K562 (cell line): Measurements from ENCODE around the gene CPED1. TPM values are rescaled to one million over a fixed set of nuclear protein-coding genes. Genes with fewer than 3 reads are reported as not detected.

Experiments used
- DDX20 ChIP-seq: fragments of 450-650 bp; IDR thresholded peaks from 2 replicates; pipeline ENCODE4 v1.6.1; 2016; ENCODE audit warnings: missing genetic modification characterization, low read depth, mild to moderate bottlenecking, missing compliant biosample characterization, moderate library complexity
- IRF9 ChIP-seq: fragments of 450-650 bp; IDR thresholded peaks from 2 replicates; pipeline ENCODE4 v1.6.1; 2016; ENCODE audit warnings: missing biosample characterization, missing genetic modification characterization
- MLX ChIP-seq, 2 experiments: fragments of 450-650 bp in 1 of 2; sonication (generic) in 1 of 2; formaldehyde crosslinking; conservative IDR thresholded peaks; 2 replicates each; pipeline versions ENCODE4 v1.4.0 to v1.8.1; 2020 to 2022; ENCODE audit warnings: mild to moderate bottlenecking in 1 of 2, missing genetic modification reagents in 1 of 2
- NR4A1 ChIP-seq, 2 experiments: fragments of 250-450 bp in 1 of 2; fragments of 450-650 bp in 1 of 2; sonication (Bioruptor Pico) in 1 of 2; IDR thresholded peaks; 2 replicates each; pipeline versions ENCODE4 v1.4.0 to v1.6.1; 2016 to 2020; ENCODE audit warnings: mild to moderate bottlenecking in 2 of 2, missing compliant biosample characterization in 1 of 2, missing genetic modification characterization in 1 of 2, moderate library complexity in 1 of 2
- POLR2A ChIP-seq: fragments of 450-650 bp; conservative IDR thresholded peaks from 2 replicates; pipeline ENCODE4 v1.6.1; 2016
- PRMT5 ChIP-seq: sonication (generic); formaldehyde crosslinking; IDR thresholded peaks from 2 replicates; pipeline ENCODE4 v1.5.0; 2020; ENCODE audit warnings: missing genetic modification reagents
- RBM15 ChIP-seq: fragments of 200-400 bp; formaldehyde crosslinking; IDR thresholded peaks from 2 replicates; pipeline ENCODE4 v1.6.1; 2018; ENCODE audit warnings: mild to moderate bottlenecking, low read length, moderate library complexity; ENCODE audit not compliant: insufficient read depth
- TAF7 ChIP-seq: fragments of 450-650 bp; IDR thresholded peaks from 2 replicates; pipeline ENCODE4 v1.6.1; 2016; ENCODE audit warnings: missing genetic modification characterization, missing compliant biosample characterization
- UBTF ChIP-seq, 2 experiments: IDR thresholded peaks; 2 replicates each; pipeline ENCODE4 v1.6.1; 2012; ENCODE audit warnings: improper control_type of control experiment in 2 of 2, low read depth in 2 of 2, low read length in 2 of 2, borderline replicate concordance in 1 of 2
- ZNF263 ChIP-seq: sonication (generic); formaldehyde crosslinking; IDR thresholded peaks from 2 replicates; pipeline ENCODE4 v1.8.0; 2022; ENCODE audit warnings: mild to moderate bottlenecking, missing genetic modification reagents, borderline replicate concordance
- ZNF280A ChIP-seq: fragments of 450-650 bp; IDR thresholded peaks from 2 replicates; pipeline ENCODE4 v1.6.1; 2018; ENCODE audit warnings: mild to moderate bottlenecking, low read depth; ENCODE audit not compliant: partially characterized antibody
- polyA plus RNA-seq, 8 experiments: library from polyadenylated mRNA; depleted of rRNA in 4 of 8; stranded (reverse) in 5 of 8; unstranded in 3 of 8; fragments of >200 nt; fragmentation: Nextera tagmentation in 2 of 8; fragmentation: Illumina TruSeq in 1 of 8; extraction: Ambion mirVana in 2 of 8; extraction: Trizol in 1 of 8; gene quantifications; 2 replicates each; pipeline versions ENCODE4 v1.2.1 to v1.2.3, GENCODE V29; 2011 to 2014; ENCODE audit warnings: inconsistent platforms in 1 of 8, missing spikeins in 1 of 8
- total RNA-seq, 7 experiments: library from RNA; depleted of rRNA in 6 of 7; stranded (reverse); fragments of >200 nt in 6 of 7; fragmentation: Illumina TruSeq in 2 of 7; extraction: Trizol in 2 of 7; gene quantifications; 2 replicates each; pipeline versions ENCODE4 v1.2.1 to v1.2.3, GENCODE V29; 2011 to 2021; ENCODE audit warnings: low replicate concordance in 1 of 7
- TF ChIP-seq, protein P1 (sequence below), 2 experiments: fragments of 450-650 bp; IDR thresholded peaks; 2 replicates each; pipeline ENCODE4 v1.6.1; 2016; ENCODE audit warnings: mild to moderate bottlenecking in 2 of 2, borderline replicate concordance in 1 of 2, low read depth in 1 of 2, moderate library complexity in 1 of 2

Gene CPED1
- total and polyA plus RNA-seq, 9 of the 15 experiments (the other 6 are each of a cell fraction or from before 2014, with no cell fraction given): 195 to 393 (median 290) TPM

- TF ChIP-seq NR4A1 (CRISPR knock-in tag; IDR thresholded peaks at IDR 0.05) (no peak), NR4A1 (tag; IDR thresholded peaks at IDR 0.05) (0 out of 2 replicates have a peak, but pooled peaks have one; percentile 58), MLX (CRISPR knock-in tag; conservative IDR thresholded peaks at IDR 0.05) (no peak), DDX20 (tag) (no peak), IRF9 (tag) (no peak), ZNF280A (no peak), POLR2A (peak; percentile 57; the same call in 1 of the 2 replicates), RBM15 (no peak), UBTF (IDR thresholded peaks at IDR 0.05; ENCODE audit: borderline replicate concordance in 1 of 2, low read depth in 2 of 2, low read length in 2 of 2) (no peak), PRMT5 (CRISPR knock-in tag) (no peak), ZNF263 (CRISPR knock-in tag) (no peak), TAF7 (tag) (no peak)
- TF ChIP-seq, protein P1, sequence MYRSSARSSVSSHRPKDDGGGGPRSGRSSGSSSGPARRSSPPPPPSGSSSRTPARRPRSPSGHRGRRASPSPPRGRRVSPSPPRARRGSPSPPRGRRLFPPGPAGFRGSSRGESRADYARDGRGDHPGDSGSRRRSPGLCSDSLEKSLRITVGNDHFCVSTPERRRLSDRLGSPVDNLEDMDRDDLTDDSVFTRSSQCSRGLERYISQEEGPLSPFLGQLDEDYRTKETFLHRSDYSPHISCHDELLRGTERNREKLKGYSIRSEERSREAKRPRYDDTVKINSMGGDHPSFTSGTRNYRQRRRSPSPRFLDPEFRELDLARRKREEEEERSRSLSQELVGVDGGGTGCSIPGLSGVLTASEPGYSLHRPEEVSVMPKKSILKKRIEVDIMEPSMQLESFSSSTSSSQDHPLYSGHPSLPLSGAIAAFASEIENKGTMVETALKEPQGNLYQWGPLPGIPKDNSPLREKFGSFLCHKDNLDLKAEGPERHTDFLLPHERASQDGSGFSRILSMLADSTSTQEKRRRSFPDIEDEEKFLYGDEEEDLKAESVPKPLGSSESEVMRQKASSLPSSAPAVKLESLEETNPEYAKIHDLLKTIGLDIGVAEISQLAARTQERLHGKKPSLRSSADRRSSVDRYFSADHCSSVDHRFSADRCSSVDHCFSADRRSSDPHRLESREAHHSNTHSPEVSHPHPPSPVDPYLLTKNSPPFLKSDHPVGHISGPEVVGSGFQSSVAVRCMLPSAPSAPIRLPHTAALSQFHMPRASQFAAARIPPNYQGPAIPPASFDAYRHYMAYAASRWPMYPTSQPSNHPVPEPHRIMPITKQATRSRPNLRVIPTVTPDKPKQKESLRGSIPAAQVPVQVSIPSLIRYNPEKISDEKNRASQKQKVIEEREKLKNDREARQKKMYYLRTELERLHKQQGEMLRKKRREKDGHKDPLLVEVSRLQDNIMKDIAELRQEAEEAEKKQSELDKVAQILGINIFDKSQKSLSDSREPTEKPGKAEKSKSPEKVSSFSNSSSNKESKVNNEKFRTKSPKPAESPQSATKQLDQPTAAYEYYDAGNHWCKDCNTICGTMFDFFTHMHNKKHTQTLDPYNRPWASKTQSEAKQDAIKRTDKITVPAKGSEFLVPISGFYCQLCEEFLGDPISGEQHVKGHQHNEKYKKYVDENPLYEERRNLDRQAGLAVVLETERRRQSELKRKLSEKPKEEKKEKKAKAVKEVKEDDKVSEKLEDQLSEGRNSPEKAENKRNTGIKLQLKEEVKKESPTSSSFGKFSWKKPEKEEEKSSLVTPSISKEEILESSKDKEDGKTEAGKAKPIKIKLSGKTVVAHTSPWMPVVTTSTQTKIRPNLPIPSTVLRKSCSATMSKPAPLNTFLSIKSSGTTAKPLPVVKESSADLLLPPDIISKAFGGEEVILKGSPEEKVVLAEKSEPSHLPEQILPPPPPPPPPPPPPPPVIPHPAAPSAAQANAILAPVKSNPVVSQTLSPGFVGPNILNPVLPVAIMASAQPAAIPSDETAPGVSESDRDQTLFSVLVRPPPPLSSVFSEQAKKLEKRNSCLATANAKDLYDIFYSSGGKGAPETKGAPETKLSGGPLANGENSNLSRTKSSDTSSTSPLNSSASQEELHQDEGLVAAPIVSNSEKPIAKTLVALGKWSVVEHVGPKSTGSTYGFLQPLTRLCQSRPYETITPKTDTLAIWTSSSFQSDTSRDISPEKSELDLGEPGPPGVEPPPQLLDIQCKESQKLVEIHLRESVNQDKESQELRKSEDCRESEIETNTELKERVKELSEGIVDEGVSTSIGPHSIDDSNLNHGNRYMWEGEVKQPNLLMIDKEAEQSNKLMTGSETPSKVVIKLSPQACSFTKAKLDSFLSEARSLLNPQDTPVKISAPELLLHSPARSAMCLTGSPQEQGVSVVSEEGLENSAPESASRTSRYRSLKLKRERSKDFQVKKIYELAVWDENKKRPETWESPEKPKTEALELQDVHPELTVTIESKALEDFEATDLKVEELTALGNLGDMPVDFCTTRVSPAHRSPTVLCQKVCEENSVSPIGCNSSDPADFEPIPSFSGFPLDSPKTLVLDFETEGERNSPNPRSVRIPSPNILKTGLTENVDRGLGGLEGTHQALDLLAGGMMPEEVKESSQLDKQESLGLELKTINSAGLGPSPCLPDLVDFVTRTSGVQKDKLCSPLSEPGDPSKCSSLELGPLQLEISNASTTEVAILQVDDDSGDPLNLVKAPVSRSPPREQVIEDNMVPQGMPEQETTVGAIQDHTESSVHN (IDR thresholded peaks at IDR 0.05; ENCODE audit: borderline replicate concordance in 1 of 2, low read depth in 1 of 2): no peak
These were observed 90.3 kb downstream of the CPED1 start (continued) for GRCh38 chr7:121078701-121079227.
